Bronchial epithelial cell (primary cell): ENCODE measurements around the gene VAT1. TPM values are rescaled to one million over a fixed set of nuclear protein-coding genes. Genes with fewer than 3 reads are reported as not detected.
"Not testable (repeated sequence)": the region's sequence is repeated elsewhere in the genome, so short reads cannot be mapped to it uniquely, and the experiment has no call there.

Source experiments
- DNase-seq: peaks from one replicate; pipeline ENCODE4 v3.0.0-alpha.2; 2010; ENCODE audit warnings: low read depth
- FAIRE-seq: peaks from 2 replicates; lab custom pipeline; 2011; peaks lifted over from hg19 to GRCh38; lab: Jason Lieb, UNC
- H3K27me3 ChIP-seq: 2 replicates; pipeline ENCODE4 v1.5.1; 2011; ENCODE audit warnings: low read length; ENCODE audit not compliant: control insufficient read depth, insufficient read depth
- H3K36me3 ChIP-seq: 2 replicates; pipeline ENCODE4 v1.5.1; 2011; ENCODE audit warnings: low read length; ENCODE audit not compliant: control insufficient read depth, insufficient read depth
- H3K4me3 ChIP-seq: 2 replicates; pipeline ENCODE4 v1.5.1; 2011; ENCODE audit warnings: mild to moderate bottlenecking, low read depth, low read length, control low read depth
- total RNA-seq: library from RNA; depleted of rRNA; stranded (reverse); fragments of >200 nt; gene quantifications from 2 replicates; pipeline ENCODE4 v1.2.1, GENCODE V29; 2014
- TF ChIP-seq, protein P1 (sequence below): IDR thresholded peaks from 2 replicates; pipeline ENCODE4 v1.5.1; 2011; ENCODE audit warnings: mild to moderate bottlenecking, moderate library complexity, low read length, control low read depth, inconsistent platforms; ENCODE audit not compliant: insufficient read depth, severe bottlenecking

The VAT1 gene
- total RNA-seq, 1 donor from 2014 or later, result 101 TPM

GRCh38 chr17:43062984-43063638 lies 40.9 kb upstream of the VAT1 start:
- peaks cover 2% of the 10 kb centered on the region for H3K36me3 ChIP-seq
- FAIRE-seq (no peak), DNase-seq (no peak)
- no peak overlapping the region for H3K4me3 ChIP-seq
- H3K27me3 ChIP-seq, result no peaks in the 10 kb centered on the region
- TF ChIP-seq, protein P1, sequence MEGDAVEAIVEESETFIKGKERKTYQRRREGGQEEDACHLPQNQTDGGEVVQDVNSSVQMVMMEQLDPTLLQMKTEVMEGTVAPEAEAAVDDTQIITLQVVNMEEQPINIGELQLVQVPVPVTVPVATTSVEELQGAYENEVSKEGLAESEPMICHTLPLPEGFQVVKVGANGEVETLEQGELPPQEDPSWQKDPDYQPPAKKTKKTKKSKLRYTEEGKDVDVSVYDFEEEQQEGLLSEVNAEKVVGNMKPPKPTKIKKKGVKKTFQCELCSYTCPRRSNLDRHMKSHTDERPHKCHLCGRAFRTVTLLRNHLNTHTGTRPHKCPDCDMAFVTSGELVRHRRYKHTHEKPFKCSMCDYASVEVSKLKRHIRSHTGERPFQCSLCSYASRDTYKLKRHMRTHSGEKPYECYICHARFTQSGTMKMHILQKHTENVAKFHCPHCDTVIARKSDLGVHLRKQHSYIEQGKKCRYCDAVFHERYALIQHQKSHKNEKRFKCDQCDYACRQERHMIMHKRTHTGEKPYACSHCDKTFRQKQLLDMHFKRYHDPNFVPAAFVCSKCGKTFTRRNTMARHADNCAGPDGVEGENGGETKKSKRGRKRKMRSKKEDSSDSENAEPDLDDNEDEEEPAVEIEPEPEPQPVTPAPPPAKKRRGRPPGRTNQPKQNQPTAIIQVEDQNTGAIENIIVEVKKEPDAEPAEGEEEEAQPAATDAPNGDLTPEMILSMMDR, result no peak

DNA sequence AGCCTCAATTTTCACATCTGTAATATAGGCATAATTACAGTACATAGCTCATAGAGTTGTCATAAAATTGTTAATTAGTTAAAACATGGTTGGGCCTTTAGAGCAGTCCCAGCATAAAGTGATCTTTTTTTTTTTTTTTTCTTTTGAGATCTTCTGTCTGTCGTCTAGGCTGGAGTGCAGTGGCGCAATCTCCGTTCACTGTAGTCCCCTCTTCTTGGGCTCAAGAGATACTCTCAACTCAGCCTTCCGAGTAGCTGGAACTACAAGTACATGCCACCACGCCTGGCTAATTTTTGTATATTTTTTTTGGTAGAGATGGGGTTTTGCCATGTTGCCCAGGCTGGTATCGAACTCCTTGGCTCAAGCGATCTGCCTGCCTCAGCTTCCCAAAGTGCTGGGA lies 33.9 kb upstream of the VAT1 start:
- H3K4me3 ChIP-seq, result no peak overlapping the region
- no peak for FAIRE-seq
- H3K27me3 ChIP-seq, result no peaks in the 10 kb centered on the region
- peaks cover 4% of the 10 kb centered on the region for H3K36me3 ChIP-seq
- no peak for DNase-seq
- TF ChIP-seq, protein P1, result no peak

GRCh38 chr17:43053008-43053407 lies 30.8 kb upstream of the VAT1 start:
- not testable (repeated sequence) for H3K4me3 ChIP-seq, H3K27me3 ChIP-seq, DNase-seq, H3K36me3 ChIP-seq, FAIRE-seq

GRCh38 chr17:43051969-43052368 lies 29.8 kb upstream of the VAT1 start:
- FAIRE-seq (no peak), DNase-seq (peak; percentile 7)
- no peaks in the 10 kb centered on the region for H3K27me3 ChIP-seq
- no peak overlapping the region for H3K4me3 ChIP-seq
- TF ChIP-seq, protein P1, result no peak
- peaks cover 4% of the 10 kb centered on the region for H3K36me3 ChIP-seq

DNA sequence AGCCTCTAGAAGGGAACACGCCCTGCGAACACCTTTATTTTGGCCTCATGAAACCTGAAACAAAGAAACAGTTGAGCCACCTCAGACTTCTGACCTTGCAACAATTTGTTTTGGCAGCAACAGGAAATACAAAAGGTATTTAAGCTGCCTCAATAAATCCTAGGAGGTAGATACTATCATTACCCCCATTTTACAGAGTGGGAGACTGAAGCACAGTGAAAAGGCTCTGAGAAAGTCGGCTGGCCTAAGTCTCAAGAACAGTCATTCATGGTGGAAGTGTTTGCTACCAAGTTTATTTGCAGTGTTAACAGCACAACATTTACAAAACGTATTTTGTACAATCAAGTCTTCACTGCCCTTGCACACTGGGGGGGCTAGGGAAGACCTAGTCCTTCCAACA lies 21.8 kb upstream of the VAT1 start:
- FAIRE-seq (no peak), DNase-seq (no peak)
- TF ChIP-seq, protein P1, result no peak
- Histone ChIP-seq H3K27me3 (no peaks in the 10 kb centered on the region), H3K4me3 (no peak overlapping the region), H3K36me3 (no peaks in the 10 kb centered on the region)

DNA sequence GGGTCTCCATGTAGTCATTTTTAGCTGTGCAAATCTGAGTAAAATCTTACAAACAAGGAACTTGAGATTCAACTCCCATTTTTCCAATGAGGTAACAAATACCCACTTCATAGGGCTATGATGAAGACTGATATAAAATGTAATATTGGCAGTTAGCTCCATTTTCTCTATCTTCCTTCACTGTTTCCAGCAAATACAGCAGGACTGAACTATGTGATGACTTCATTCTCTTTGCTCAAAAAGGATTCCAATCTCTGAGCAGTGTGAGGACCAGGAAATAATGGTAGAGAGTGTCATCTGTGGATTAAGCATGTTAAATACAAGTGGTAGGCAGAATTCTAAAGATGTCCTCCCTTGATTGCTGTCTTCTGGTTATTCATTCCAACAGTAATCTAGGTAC lies 21.1 kb upstream of the VAT1 start:
- TF ChIP-seq, protein P1, result no peak
- FAIRE-seq, result no peak
- Histone ChIP-seq H3K27me3 (no peaks in the 10 kb centered on the region), H3K4me3 (no peak overlapping the region), H3K36me3 (no peaks in the 10 kb centered on the region)
- DNase-seq, result no peak
